ENCODE measurements around the gene IGSF9.

IGSF9 gene

GRCh38 chr1:159981351-159982055, 36.1 kb upstream of the IGSF9 start:
- Mint-ChIP-seq H3K4me1 (no peaks in the 10 kb centered on the region), H3K4me3 (no peak overlapping the region), H3K9me3 (no peaks in the 10 kb centered on the region), H3K36me3 (no peaks in the 10 kb centered on the region), H3K27ac (no peak overlapping the region)
- ATAC-seq (peak; percentile 9), DNase-seq (ENCODE audit: low spot score in 2 of 2) (no peak)

GRCh38 chr1:159980786-159981185, 35.4 kb upstream of the IGSF9 start:
- no peaks in the 10 kb centered on the region for H3K9me3 Mint-ChIP-seq
- no peak for ATAC-seq
- DNase-seq (ENCODE audit: low spot score in 2 of 2): no peak
- H3K4me3 Mint-ChIP-seq: no peak overlapping the region
- no peak overlapping the region for H3K27ac Mint-ChIP-seq
- no peaks in the 10 kb centered on the region for H3K4me1 Mint-ChIP-seq
- H3K36me3 Mint-ChIP-seq: no peaks in the 10 kb centered on the region

- ATAC-seq (no peak), DNase-seq (ENCODE audit: low spot score in 2 of 2) (no peak)
- H3K4me3 Mint-ChIP-seq: no peak overlapping the region
- H3K9me3 Mint-ChIP-seq: no peaks in the 10 kb centered on the region
- no peak overlapping the region for H3K27ac Mint-ChIP-seq
- H3K36me3 Mint-ChIP-seq: no peaks in the 10 kb centered on the region
- H3K4me1 Mint-ChIP-seq: no peaks in the 10 kb centered on the region
Observed at GRCh38 chr1:159980076-159980475, 34.7 kb upstream of the IGSF9 start.

GRCh38 chr1:159979257-159979656, 33.8 kb upstream of the IGSF9 start:
- no peaks in the 10 kb centered on the region for H3K9me3 Mint-ChIP-seq
- H3K4me1 Mint-ChIP-seq: no peaks in the 10 kb centered on the region
- H3K4me3 Mint-ChIP-seq: no peak overlapping the region
- ATAC-seq (no peak), DNase-seq (ENCODE audit: low spot score in 2 of 2) (no peak)
- no peaks in the 10 kb centered on the region for H3K36me3 Mint-ChIP-seq
- no peak overlapping the region for H3K27ac Mint-ChIP-seq

GRCh38 chr1:159978107-159978398, 32.6 kb upstream of the IGSF9 start:
- no peaks in the 10 kb centered on the region for H3K36me3 Mint-ChIP-seq
- no peaks in the 10 kb centered on the region for H3K9me3 Mint-ChIP-seq
- no peaks in the 10 kb centered on the region for H3K4me1 Mint-ChIP-seq
- no peak for ATAC-seq
- DNase-seq (ENCODE audit: low spot score in 2 of 2): no peak
- H3K4me3 Mint-ChIP-seq: no peak overlapping the region
- H3K27ac Mint-ChIP-seq: no peak overlapping the region

- Mint-ChIP-seq H3K4me3 (no peak overlapping the region), H3K36me3 (no peaks in the 10 kb centered on the region), H3K4me1 (no peaks in the 10 kb centered on the region), H3K9me3 (no peaks in the 10 kb centered on the region), H3K27ac (no peak overlapping the region)
- ATAC-seq (peak; percentile 51), DNase-seq (ENCODE audit: low spot score in 2 of 2) (no peak)
Observed at GRCh38 chr1:159977364-159978106, 32.1 kb upstream of the IGSF9 start.

- Mint-ChIP-seq H3K4me1 (no peaks in the 10 kb centered on the region), H3K27ac (no peak overlapping the region), H3K4me3 (no peak overlapping the region)
Observed at GRCh38 chr1:159974350-159974965, 29.0 kb upstream of the IGSF9 start.

GRCh38 chr1:159973350-159973940, 28.0 kb upstream of the IGSF9 start:
- Mint-ChIP-seq H3K36me3 (no peaks in the 10 kb centered on the region), H3K9me3 (no peaks in the 10 kb centered on the region), H3K27ac (no peak overlapping the region), H3K4me1 (no peaks in the 10 kb centered on the region), H3K4me3 (no peak overlapping the region)
- no peak for DNase-seq (ENCODE audit: low spot score in 2 of 2)
- no peak for ATAC-seq

More at GRCh38 chr1:159974350-159974965, 29.0 kb upstream of the IGSF9 start:
- ATAC-seq: no peak
- Mint-ChIP-seq H3K36me3 (no peaks in the 10 kb centered on the region), H3K9me3 (no peaks in the 10 kb centered on the region)
- no peak for DNase-seq (ENCODE audit: low spot score in 2 of 2)

- no peak for ATAC-seq
- H3K4me1 Mint-ChIP-seq: no peaks in the 10 kb centered on the region
- no peak for DNase-seq (ENCODE audit: low spot score in 2 of 2)
- no peak overlapping the region for H3K27ac Mint-ChIP-seq
- H3K4me3 Mint-ChIP-seq: no peak overlapping the region
- no peaks in the 10 kb centered on the region for H3K36me3 Mint-ChIP-seq
- no peaks in the 10 kb centered on the region for H3K9me3 Mint-ChIP-seq
Observed at GRCh38 chr1:159972443-159973205, 27.2 kb upstream of the IGSF9 start.

- Mint-ChIP-seq H3K27ac (no peak overlapping the region), H3K36me3 (no peaks in the 10 kb centered on the region), H3K4me3 (no peak overlapping the region), H3K4me1 (no peaks in the 10 kb centered on the region), H3K9me3 (no peaks in the 10 kb centered on the region)
- no peak for DNase-seq (ENCODE audit: low spot score in 2 of 2)
- no peak for ATAC-seq
Observed at GRCh38 chr1:159970932-159971342, 25.5 kb upstream of the IGSF9 start.

GRCh38 chr1:159968901-159969300, 23.5 kb upstream of the IGSF9 start:
- Mint-ChIP-seq H3K4me1 (no peaks in the 10 kb centered on the region), H3K27ac (no peak overlapping the region), H3K9me3 (no peaks in the 10 kb centered on the region), H3K4me3 (no peak overlapping the region), H3K36me3 (no peaks in the 10 kb centered on the region)
- ATAC-seq: no peak
- no peak for DNase-seq (ENCODE audit: low spot score in 2 of 2)

GRCh38 chr1:159965263-159965662, 19.9 kb upstream of the IGSF9 start:
- H3K36me3 Mint-ChIP-seq: no peaks in the 10 kb centered on the region
- DNase-seq (ENCODE audit: low spot score in 2 of 2) (no peak), ATAC-seq (no peak)
- no peak overlapping the region for H3K27ac Mint-ChIP-seq
- H3K4me1 Mint-ChIP-seq: no peaks in the 10 kb centered on the region
- no peaks in the 10 kb centered on the region for H3K9me3 Mint-ChIP-seq
- H3K4me3 Mint-ChIP-seq: no peak overlapping the region

- Mint-ChIP-seq H3K36me3 (no peaks in the 10 kb centered on the region), H3K27ac (no peak overlapping the region), H3K4me3 (no peak overlapping the region), H3K9me3 (no peaks in the 10 kb centered on the region), H3K4me1 (peaks cover 4% of the 10 kb centered on the region)
- no peak for DNase-seq (ENCODE audit: low spot score in 2 of 2)
- ATAC-seq: no peak
Observed at GRCh38 chr1:159964144-159964543, 18.7 kb upstream of the IGSF9 start.

GRCh38 chr1:159962176-159962575, 16.8 kb upstream of the IGSF9 start:
- no peak overlapping the region for H3K4me3 Mint-ChIP-seq
- no peak for DNase-seq (ENCODE audit: low spot score in 2 of 2)
- no peak for ATAC-seq
- H3K9me3 Mint-ChIP-seq: no peaks in the 10 kb centered on the region
- H3K4me1 Mint-ChIP-seq: peaks cover 11% of the 10 kb centered on the region
- H3K36me3 Mint-ChIP-seq: no peaks in the 10 kb centered on the region
- no peak overlapping the region for H3K27ac Mint-ChIP-seq

- Mint-ChIP-seq H3K4me3 (no peak overlapping the region), H3K27ac (no peak overlapping the region), H3K9me3 (no peaks in the 10 kb centered on the region)
Observed at GRCh38 chr1:159961636-159962035, 16.2 kb upstream of the IGSF9 start.

More at GRCh38 chr1:159961636-159962035, 16.2 kb upstream of the IGSF9 start:
- no peak for DNase-seq (ENCODE audit: low spot score in 2 of 2)
- no peak for ATAC-seq
- no peaks in the 10 kb centered on the region for H3K36me3 Mint-ChIP-seq
- H3K4me1 Mint-ChIP-seq: peaks cover 11% of the 10 kb centered on the region

Data from stimulated activated effector memory CD8-positive, alpha-beta T cell treated with anti-CD3 and anti-CD28 coated beads, Interleukin-12 subunit alpha, Interleukin-12 subunit beta, amount 100 ng/mL, for 72 hours (primary cell).